HepG2 (cell line): ENCODE measurements around the gene SLC25A19. TPM values are rescaled to one million over a fixed set of nuclear protein-coding genes. Genes with fewer than 3 reads are reported as not detected.
A peak's percentile ranks its signal among the peaks of the same experiment; 100 is the strongest.

Source experiments
- ARNTL ChIP-seq: sonication (generic); formaldehyde crosslinking; IDR thresholded peaks from 2 replicates; pipeline ENCODE4 v1.4.0; 2020; ENCODE audit warnings: mild to moderate bottlenecking, missing genetic modification reagents
- CBFB ChIP-seq: sonication (generic); formaldehyde crosslinking; IDR thresholded peaks from 2 replicates; pipeline ENCODE4 v1.4.0; 2020; ENCODE audit warnings: missing genetic modification reagents
- DMAP1 ChIP-seq: IDR thresholded peaks from 2 replicates; pipeline ENCODE4 v1.6.1; 2016
- HNRNPLL ChIP-seq: fragments of 200-400 bp; formaldehyde crosslinking; IDR thresholded peaks from 2 replicates; pipeline ENCODE4 v1.6.1; 2017; ENCODE audit warnings: mild to moderate bottlenecking, low read depth, low read length; ENCODE audit not compliant: poor library complexity, severe bottlenecking
- SYNCRIP ChIP-seq: fragments of 200-400 bp; formaldehyde crosslinking; IDR thresholded peaks from 2 replicates; pipeline ENCODE4 v1.6.1; 2018; ENCODE audit warnings: mild to moderate bottlenecking, low read depth, low read length; ENCODE audit not compliant: insufficient read depth
- ZBTB4 ChIP-seq: sonication (generic); formaldehyde crosslinking; IDR thresholded peaks from 2 replicates; pipeline ENCODE4 v1.4.0; 2020; ENCODE audit warnings: missing genetic modification reagents, mild to moderate bottlenecking, borderline replicate concordance
- ZNF597 ChIP-seq: sonication (generic); formaldehyde crosslinking; IDR thresholded peaks from 2 replicates; pipeline ENCODE4 v1.5.0; 2020; ENCODE audit warnings: missing genetic modification reagents
- ZNF790 ChIP-seq: sonication (generic); formaldehyde crosslinking; IDR thresholded peaks from 2 replicates; pipeline ENCODE4 v1.8.0; 2022; ENCODE audit warnings: missing genetic modification reagents, mild to moderate bottlenecking, borderline replicate concordance
- polyA plus RNA-seq, 8 experiments: library from polyadenylated mRNA; depleted of rRNA in 3 of 8; stranded (reverse) in 7 of 8; unstranded in 1 of 8; fragments of >200 nt; fragmentation: Illumina TruSeq in 4 of 8; extraction: Trizol in 4 of 8; gene quantifications; 2 replicates each; pipeline versions ENCODE4 v1.2.1 to v1.2.3, GENCODE V29; 2011 to 2016; ENCODE audit warnings: low read depth in 4 of 8, missing spikeins in 1 of 8, mixed read lengths in 1 of 8; ENCODE audit not compliant: insufficient read depth in 1 of 8
- total RNA-seq, 5 experiments: library from RNA; depleted of rRNA; stranded (reverse); fragments of >200 nt; fragmentation: Illumina TruSeq; extraction: Trizol; gene quantifications; 2 replicates each; pipeline ENCODE4 v1.2.3, GENCODE V29; 2016; ENCODE audit warnings: low read depth in 1 of 5

SLC25A19 gene
- total and polyA plus RNA-seq, 2 of the 13 experiments (the other 11 are each of a cell fraction or from before 2014, with no cell fraction given), result 24.4 to 41.4 TPM

GRCh38 chr17:75270966-75271232 is 18.3 kb downstream of the SLC25A19 start, which contains the start of gene MIF4GD (continued):
- no peak for TF ChIP-seq ZNF597 (CRISPR knock-in tag)
- TF ChIP-seq ZBTB4 (CRISPR knock-in tag), result no peak
- TF ChIP-seq SYNCRIP, result no peak
- TF ChIP-seq HNRNPLL, result peak; percentile 4
- no peak for TF ChIP-seq CBFB
- no peak for TF ChIP-seq DMAP1 (CRISPR knock-in tag)
- TF ChIP-seq ZNF790 (CRISPR knock-in tag), result no peak
- TF ChIP-seq ARNTL, result no peak
